B cell (primary cell): ENCODE data around the gene NCS1. TPM values are rescaled to one million over a fixed set of nuclear protein-coding genes. Genes with fewer than 3 reads are reported as not detected.

Experiments used
- ATAC-seq: fragments of 200-7000 bp; cut with Tn5 transposase; one replicate; pipeline ENCODE4 v1.10.0; 2021; ENCODE audit warnings: low read depth, mild to moderate bottlenecking, moderate number of reproducible peaks, moderate library complexity
- CTCF ChIA-PET: fragments of 350-600 bp; sonication (Branson Sonifier 250); formaldehyde crosslinking; loops from one replicate; lab custom pipeline; 2021; ENCODE audit warnings: antibody characterized with exemption, inconsistent platforms; lab: Charles Lee
- POLR2A ChIA-PET: fragments of 350-600 bp; sonication (Branson Sonifier 250); formaldehyde crosslinking; loops from one replicate; lab custom pipeline; 2021; ENCODE audit warnings: antibody characterized with exemption; lab: Charles Lee
- DNase-seq: peaks from one replicate; pipeline ENCODE4 v3.0.0; 2013
- H2AFZ ChIP-seq: 2 replicates; pipeline ENCODE4 v1.6.1; 2012; ENCODE audit warnings: mild to moderate bottlenecking, low read depth, low read length; ENCODE audit not compliant: insufficient read depth, poor library complexity, severe bottlenecking
- H3K27ac ChIP-seq, 2 donors: 1 replicate in 1 of 2; 2 replicates in 1 of 2; pipeline ENCODE4 v1.5.1; 2012 to 2013; ENCODE audit warnings: low read length in 2 of 2, mild to moderate bottlenecking in 2 of 2, moderate library complexity in 1 of 2
- H3K27me3 ChIP-seq, 4 experiments: fragments of 200-600 bp in 1 of 4; sonication (generic) in 1 of 4; replicated peaks in 1 of 4; 1 replicate in 2 of 4; 2 replicates in 2 of 4; pipeline versions ENCODE4 v1.6.1 to v1.7.0; 2013 to 2016; ENCODE audit warnings: low read length in 3 of 4, mild to moderate bottlenecking in 2 of 4, mixed read lengths in 1 of 4, moderate library complexity in 1 of 4; ENCODE audit not compliant: insufficient read depth in 4 of 4, control insufficient read depth in 3 of 4; ENCODE audit errors: control extremely low read depth in 1 of 4
- H3K36me3 ChIP-seq, 2 experiments: replicated peaks in 1 of 2; 1 replicate in 1 of 2; 2 replicates in 1 of 2; pipeline versions ENCODE4 v1.6.1 to v1.7.1; 2013; ENCODE audit warnings: low read length in 1 of 2; ENCODE audit not compliant: insufficient read depth in 2 of 2, control insufficient read depth in 1 of 2; ENCODE audit errors: control extremely low read depth in 1 of 2, extremely low read depth in 1 of 2
- H3K4me1 ChIP-seq, 2 donors: fragments of 200-600 bp in 1 of 2; sonication (generic) in 1 of 2; 1 replicate in 1 of 2; 2 replicates in 1 of 2; pipeline versions ENCODE4 v1.5.1 to v1.6.1; 2013 to 2017; ENCODE audit warnings: low read length in 2 of 2; ENCODE audit not compliant: control insufficient read depth in 2 of 2, insufficient read depth in 2 of 2
- H3K4me2 ChIP-seq: replicated peaks from 2 replicates; pipeline ENCODE3; 2012; ENCODE audit warnings: mild to moderate bottlenecking, low read depth, low read length; ENCODE audit not compliant: poor library complexity, severe bottlenecking
- H3K4me3 ChIP-seq, 5 experiments: fragments of 200-600 bp in 1 of 5; sonication (generic) in 1 of 5; 1 replicate in 3 of 5; 2 replicates in 2 of 5; pipeline versions ENCODE4 v1.5.1 to v1.7.0; 2011 to 2016; ENCODE audit warnings: low read length in 4 of 5, mild to moderate bottlenecking in 4 of 5, low read depth in 2 of 5, control low read depth in 1 of 5, moderate library complexity in 1 of 5; ENCODE audit not compliant: insufficient read depth in 1 of 5; ENCODE audit errors: control extremely low read depth in 1 of 5, extremely low read depth in 1 of 5
- H3K79me2 ChIP-seq: fragments of 200-600 bp; sonication (generic); one replicate; pipeline ENCODE4 v1.6.0; 2016; ENCODE audit warnings: low read length; ENCODE audit not compliant: control insufficient read depth, insufficient read depth
- H3K9ac ChIP-seq: fragments of 200-600 bp; sonication (generic); 2 replicates; pipeline ENCODE4 v1.6.1; 2017; ENCODE audit warnings: mild to moderate bottlenecking, low read length, moderate library complexity
- H3K9me3 ChIP-seq, 3 donors: one replicate each; pipeline versions ENCODE4 v1.6.1 to v1.7.1; 2013; ENCODE audit warnings: low read length in 2 of 3; ENCODE audit not compliant: control insufficient read depth in 2 of 3, insufficient read depth in 1 of 3; ENCODE audit errors: control extremely low read depth in 1 of 3
- H4K20me1 ChIP-seq: 2 replicates; pipeline ENCODE4 v1.6.0; 2012; ENCODE audit warnings: mild to moderate bottlenecking, low read length; ENCODE audit not compliant: insufficient read depth, control insufficient read depth, poor library complexity, severe bottlenecking
- H3K27ac Mint-ChIP-seq: one replicate; pipeline ENCODE4 v1.8.0; 2021; ENCODE audit warnings: mixed read lengths
- H3K27me3 Mint-ChIP-seq: one replicate; pipeline ENCODE4 v1.8.0; 2021; ENCODE audit warnings: mixed read lengths
- H3K4me1 Mint-ChIP-seq: one replicate; pipeline ENCODE4 v1.8.0; 2021; ENCODE audit warnings: mixed read lengths
- H3K4me3 Mint-ChIP-seq: one replicate; pipeline ENCODE4 v1.8.0; 2021; ENCODE audit warnings: mixed read lengths
- H3K9me3 Mint-ChIP-seq: one replicate; pipeline ENCODE4 v1.8.0; 2022; ENCODE audit warnings: mixed read lengths; ENCODE audit not compliant: insufficient read depth
- EZH2 ChIP-seq: IDR thresholded peaks from 2 replicates; pipeline ENCODE4 v1.6.1; 2012; ENCODE audit warnings: borderline replicate concordance, low read depth, mild to moderate bottlenecking, moderate library complexity, low read length; ENCODE audit not compliant: insufficient read depth, poor library complexity, severe bottlenecking
- WGBS: methylation state at CpG from one replicate; pipeline ENCODE4 v1.1.5; 2013; ENCODE audit warnings: missing lambda C conversion rate; ENCODE audit not compliant: insufficient coverage; 5-methylcytosine and 5-hydroxymethylcytosine counted together
- intact Hi-C: fragments of 100-400 bp; cut with micrococcal nuclease; formaldehyde crosslinking; loops from one replicate; pipeline ENCODE4 v1.10.0; 2022
- polyA plus RNA-seq: library from polyadenylated mRNA; depleted of rRNA; stranded (reverse); fragments of >200 nt; gene quantifications from 2 replicates; pipeline ENCODE4 v1.2.3, GENCODE V29; 2012
- total RNA-seq, 2 donors: library from RNA; stranded (reverse); fragments of 120-200 nt in 1 of 2; gene quantifications; 1 replicate in 1 of 2; 2 replicates in 1 of 2; pipeline versions ENCODE4 v1.2.3 to v1.2.4, GENCODE V29; 2013 to 2022
- TF ChIP-seq, protein P1 (sequence below): fragments of 200-600 bp; IDR thresholded peaks from one replicate; pipeline ENCODE4 v1.8.0; 2022; ENCODE audit warnings: antibody characterized with exemption, mild to moderate bottlenecking

The NCS1 gene
- total and polyA plus RNA-seq, 2 donors (not counting 1 experiment from before 2014, with no cell fraction given): 0.39 TPM; not detected in 1

DNA sequence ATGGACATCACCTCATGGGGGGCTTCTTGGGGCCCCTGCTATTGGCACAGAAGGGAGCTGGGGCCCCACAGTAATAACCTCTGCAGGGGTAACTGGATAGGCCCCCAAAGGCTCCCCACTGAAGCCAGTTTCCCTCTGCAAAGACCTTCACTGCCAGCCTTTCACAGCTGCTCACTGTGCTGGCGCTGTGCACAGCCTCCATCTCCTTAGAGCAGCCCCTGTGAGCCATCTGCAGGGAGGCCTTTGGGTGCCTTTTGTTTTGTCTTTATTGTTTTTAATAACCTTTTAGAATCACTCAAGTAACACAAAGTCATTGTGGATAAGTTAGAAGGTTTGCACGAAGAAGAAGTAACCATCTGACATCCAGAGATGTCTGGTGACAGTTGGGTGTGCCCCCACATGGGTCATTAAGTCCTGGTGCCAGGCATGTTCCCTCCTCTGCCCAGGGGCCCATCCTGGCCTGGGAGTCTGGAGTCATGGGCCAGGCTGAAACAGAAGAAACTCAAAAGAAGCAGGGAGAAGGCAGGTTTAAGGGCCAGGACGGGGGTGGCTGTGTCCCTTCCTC, 42.7 kb downstream of the NCS1 start:
- Histone ChIP-seq H3K9ac (no peak overlapping the region), H3K4me2 (no peak overlapping the region), H3K36me3 (no peaks in the 10 kb centered on the region), H3K4me3 (no peak overlapping the region), H3K79me2 (no peaks in the 10 kb centered on the region), H3K4me1 (no peaks in the 10 kb centered on the region), H2AFZ (no peak overlapping the region), H3K9me3 (no peaks in the 10 kb centered on the region), H4K20me1 (no peaks in the 10 kb centered on the region), H3K27me3 (no peaks in the 10 kb centered on the region), H3K27ac (no peak overlapping the region)
- no peaks in the 10 kb centered on the region for H3K4me1 Mint-ChIP-seq
- H3K4me3 Mint-ChIP-seq: no peak overlapping the region
- CTCF ChIA-PET: no interaction called here
- DNase-seq: no peak
- H3K9me3 Mint-ChIP-seq: no peaks in the 10 kb centered on the region
- intact Hi-C loops: no loop called here
- no peak for ATAC-seq
- H3K27me3 Mint-ChIP-seq: peaks cover 6% of the 10 kb centered on the region
- POLR2A ChIA-PET: no interaction called here
- 69% methylated on average over 2 of the region's 3 CpGs for WGBS
- H3K27ac Mint-ChIP-seq: no peak overlapping the region
- no peak for TF ChIP-seq EZH2
- TF ChIP-seq, protein P1, sequence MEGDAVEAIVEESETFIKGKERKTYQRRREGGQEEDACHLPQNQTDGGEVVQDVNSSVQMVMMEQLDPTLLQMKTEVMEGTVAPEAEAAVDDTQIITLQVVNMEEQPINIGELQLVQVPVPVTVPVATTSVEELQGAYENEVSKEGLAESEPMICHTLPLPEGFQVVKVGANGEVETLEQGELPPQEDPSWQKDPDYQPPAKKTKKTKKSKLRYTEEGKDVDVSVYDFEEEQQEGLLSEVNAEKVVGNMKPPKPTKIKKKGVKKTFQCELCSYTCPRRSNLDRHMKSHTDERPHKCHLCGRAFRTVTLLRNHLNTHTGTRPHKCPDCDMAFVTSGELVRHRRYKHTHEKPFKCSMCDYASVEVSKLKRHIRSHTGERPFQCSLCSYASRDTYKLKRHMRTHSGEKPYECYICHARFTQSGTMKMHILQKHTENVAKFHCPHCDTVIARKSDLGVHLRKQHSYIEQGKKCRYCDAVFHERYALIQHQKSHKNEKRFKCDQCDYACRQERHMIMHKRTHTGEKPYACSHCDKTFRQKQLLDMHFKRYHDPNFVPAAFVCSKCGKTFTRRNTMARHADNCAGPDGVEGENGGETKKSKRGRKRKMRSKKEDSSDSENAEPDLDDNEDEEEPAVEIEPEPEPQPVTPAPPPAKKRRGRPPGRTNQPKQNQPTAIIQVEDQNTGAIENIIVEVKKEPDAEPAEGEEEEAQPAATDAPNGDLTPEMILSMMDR: no peak

DNA sequence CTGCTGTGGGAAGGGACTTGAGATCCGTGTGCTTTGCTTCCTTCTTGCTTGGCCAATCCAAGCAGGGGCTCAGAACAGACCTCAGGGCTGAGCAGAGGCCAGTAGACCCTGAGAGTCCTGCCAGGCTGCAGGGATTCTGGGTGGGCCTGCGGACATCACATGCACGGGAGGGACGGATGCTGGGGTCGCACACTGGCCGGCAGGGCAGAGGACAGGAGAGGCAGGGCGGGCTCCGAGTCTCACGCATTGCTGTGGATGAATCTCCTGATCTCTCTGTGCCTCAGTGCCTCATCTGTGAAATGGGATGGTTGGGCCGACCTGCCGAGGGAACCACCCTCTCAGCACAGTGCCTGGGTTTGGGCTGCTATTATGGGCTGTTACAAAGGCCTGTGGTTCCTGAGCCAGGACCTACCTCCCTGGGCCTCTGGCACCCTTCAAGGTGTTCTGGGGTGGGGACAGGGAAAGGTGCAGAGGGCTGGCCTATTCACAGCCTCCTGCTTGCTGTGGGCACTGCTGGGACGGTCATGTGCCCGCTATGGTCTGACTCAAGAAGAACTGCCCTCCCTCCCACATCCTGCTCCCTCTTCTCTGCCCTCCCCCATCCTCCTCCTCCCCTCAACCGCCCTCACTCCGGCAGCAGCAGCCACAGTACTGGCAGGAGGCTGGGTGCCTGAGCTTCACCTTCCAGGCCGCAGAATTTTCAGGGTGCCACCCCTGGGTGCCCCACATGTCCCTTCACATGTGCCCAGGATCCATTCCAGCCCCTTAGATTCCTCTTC, 43.3 kb downstream of the NCS1 start:
- Histone ChIP-seq H3K4me2 (no peak overlapping the region), H3K27ac (no peak overlapping the region), H4K20me1 (no peaks in the 10 kb centered on the region), H3K9me3 (no peaks in the 10 kb centered on the region), H3K36me3 (no peaks in the 10 kb centered on the region), H3K27me3 (no peaks in the 10 kb centered on the region), H3K4me3 (no peak overlapping the region), H3K4me1 (no peaks in the 10 kb centered on the region), H3K9ac (no peak overlapping the region), H2AFZ (no peak overlapping the region), H3K79me2 (no peaks in the 10 kb centered on the region)
- Mint-ChIP-seq H3K4me1 (no peaks in the 10 kb centered on the region), H3K27ac (no peak overlapping the region), H3K9me3 (no peaks in the 10 kb centered on the region), H3K27me3 (peaks cover 6% of the 10 kb centered on the region), H3K4me3 (no peak overlapping the region)
- WGBS: 80% methylated on average over 16 of the region's 16 CpGs
- intact Hi-C loops: no loop called here
- TF ChIP-seq, protein P1: no peak
- TF ChIP-seq EZH2: no peak
- ATAC-seq: no peak
- POLR2A ChIA-PET: no interaction called here
- CTCF ChIA-PET: no interaction called here
- DNase-seq: no peak
